K562 treated with DMSO at 1 percent for 24 hours (cell line): Measurements from ENCODE around the gene MSH6. TPM values are rescaled to one million over a fixed set of nuclear protein-coding genes. Genes with fewer than 3 reads are reported as not detected.

Experiments used
- total RNA-seq: library from RNA; unstranded; fragments of 300-600 nt; gene quantifications from 2 replicates; pipeline ENCODE4 v1.2.3, GENCODE V29; 2022; ENCODE audit warnings: low read depth; ENCODE audit not compliant: insufficient read depth

MSH6 gene, protein sequence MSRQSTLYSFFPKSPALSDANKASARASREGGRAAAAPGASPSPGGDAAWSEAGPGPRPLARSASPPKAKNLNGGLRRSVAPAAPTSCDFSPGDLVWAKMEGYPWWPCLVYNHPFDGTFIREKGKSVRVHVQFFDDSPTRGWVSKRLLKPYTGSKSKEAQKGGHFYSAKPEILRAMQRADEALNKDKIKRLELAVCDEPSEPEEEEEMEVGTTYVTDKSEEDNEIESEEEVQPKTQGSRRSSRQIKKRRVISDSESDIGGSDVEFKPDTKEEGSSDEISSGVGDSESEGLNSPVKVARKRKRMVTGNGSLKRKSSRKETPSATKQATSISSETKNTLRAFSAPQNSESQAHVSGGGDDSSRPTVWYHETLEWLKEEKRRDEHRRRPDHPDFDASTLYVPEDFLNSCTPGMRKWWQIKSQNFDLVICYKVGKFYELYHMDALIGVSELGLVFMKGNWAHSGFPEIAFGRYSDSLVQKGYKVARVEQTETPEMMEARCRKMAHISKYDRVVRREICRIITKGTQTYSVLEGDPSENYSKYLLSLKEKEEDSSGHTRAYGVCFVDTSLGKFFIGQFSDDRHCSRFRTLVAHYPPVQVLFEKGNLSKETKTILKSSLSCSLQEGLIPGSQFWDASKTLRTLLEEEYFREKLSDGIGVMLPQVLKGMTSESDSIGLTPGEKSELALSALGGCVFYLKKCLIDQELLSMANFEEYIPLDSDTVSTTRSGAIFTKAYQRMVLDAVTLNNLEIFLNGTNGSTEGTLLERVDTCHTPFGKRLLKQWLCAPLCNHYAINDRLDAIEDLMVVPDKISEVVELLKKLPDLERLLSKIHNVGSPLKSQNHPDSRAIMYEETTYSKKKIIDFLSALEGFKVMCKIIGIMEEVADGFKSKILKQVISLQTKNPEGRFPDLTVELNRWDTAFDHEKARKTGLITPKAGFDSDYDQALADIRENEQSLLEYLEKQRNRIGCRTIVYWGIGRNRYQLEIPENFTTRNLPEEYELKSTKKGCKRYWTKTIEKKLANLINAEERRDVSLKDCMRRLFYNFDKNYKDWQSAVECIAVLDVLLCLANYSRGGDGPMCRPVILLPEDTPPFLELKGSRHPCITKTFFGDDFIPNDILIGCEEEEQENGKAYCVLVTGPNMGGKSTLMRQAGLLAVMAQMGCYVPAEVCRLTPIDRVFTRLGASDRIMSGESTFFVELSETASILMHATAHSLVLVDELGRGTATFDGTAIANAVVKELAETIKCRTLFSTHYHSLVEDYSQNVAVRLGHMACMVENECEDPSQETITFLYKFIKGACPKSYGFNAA (N-terminal part only)
- 37.0 and 43.4 TPM in 2 replicates for total RNA-seq

DNA sequence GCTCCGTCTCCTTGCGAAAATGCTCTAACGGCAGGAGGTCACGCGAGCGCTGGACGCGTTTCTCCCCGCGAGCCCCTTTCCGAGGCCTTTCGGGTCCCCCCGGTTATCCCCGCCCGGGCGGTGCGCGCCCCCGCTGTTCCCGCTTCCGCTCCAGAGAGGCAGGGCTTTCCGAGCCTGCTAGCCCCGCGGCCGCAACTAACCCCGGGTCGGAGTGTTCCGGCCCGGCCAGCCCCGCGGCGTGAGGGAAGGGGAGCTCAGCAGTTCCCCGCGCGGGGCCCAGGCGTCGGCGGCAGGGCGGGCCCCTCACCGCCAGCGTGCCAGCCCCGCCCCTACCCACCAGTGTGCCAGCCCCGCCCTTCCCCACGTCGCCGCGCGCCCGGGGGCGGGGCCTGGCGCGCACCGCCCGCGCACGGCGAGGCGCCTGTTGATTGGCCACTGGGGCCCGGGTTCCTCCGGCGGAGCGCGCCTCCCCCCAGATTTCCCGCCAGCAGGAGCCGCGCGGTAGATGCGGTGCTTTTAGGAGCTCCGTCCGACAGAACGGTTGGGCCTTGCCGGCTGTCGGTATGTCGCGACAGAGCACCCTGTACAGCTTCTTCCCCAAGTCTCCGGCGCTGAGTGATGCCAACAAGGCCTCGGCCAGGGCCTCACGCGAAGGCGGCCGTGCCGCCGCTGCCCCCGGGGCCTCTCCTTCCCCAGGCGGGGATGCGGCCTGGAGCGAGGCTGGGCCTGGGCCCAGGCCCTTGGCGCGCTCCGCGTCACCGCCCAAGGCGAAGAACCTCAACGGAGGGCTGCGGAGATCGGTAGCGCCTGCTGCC is at the start of gene MSH6:
Gene MSH6 (plus strand): TSS at position 475 of the 815 bp plus-strand sequence. CDS start 89 bp downstream, at position 564.

Other genes with a start within 250 kb of the MSH6 start
- 0.12 TPM in 1 of 2 replicates, not detected in the other for gene KCNK12, start 212.2 kb upstream of the MSH6 start, total RNA-seq
- 15.9 and 18.9 TPM in 2 replicates for gene FBXO11, start 123.4 kb downstream of the MSH6 start, total RNA-seq